Brain microvascular endothelial cell (primary cell): ENCODE measurements around the gene RABGEF1.
"Not testable (repeated sequence)": the region's sequence is repeated elsewhere in the genome, so short reads cannot be mapped to it uniquely, and the experiment has no call there.

Experiments
- DNase-seq: peaks from one replicate; pipeline ENCODE4 v3.0.0-alpha.2; 2020
- H3K27ac ChIP-seq: fragments of 250-450 bp; sonication (Bioruptor Pico); 2 replicates; pipeline ENCODE4 v1.5.1; 2020; ENCODE audit warnings: mild to moderate bottlenecking, moderate library complexity
- H3K27me3 ChIP-seq: fragments of 250-450 bp; sonication (Bioruptor Pico); replicated peaks from 2 replicates; pipeline ENCODE4 v1.5.1; 2020; ENCODE audit warnings: mild to moderate bottlenecking
- H3K36me3 ChIP-seq: fragments of 250-450 bp; sonication (Bioruptor Pico); replicated peaks from 2 replicates; pipeline ENCODE4 v1.5.1; 2020; ENCODE audit warnings: mild to moderate bottlenecking
- H3K4me3 ChIP-seq: 2 replicates; pipeline ENCODE4 v1.5.1; 2011; ENCODE audit warnings: low read depth, mild to moderate bottlenecking, control low read depth, low read length, moderate library complexity
- CTCF ChIP-seq: IDR thresholded peaks from 2 replicates; pipeline ENCODE4 v1.5.1; 2011; ENCODE audit warnings: low read depth, mild to moderate bottlenecking, moderate library complexity, low read length, control low read depth, inconsistent platforms; ENCODE audit errors: missing control alignments
- in situ Hi-C: cut with HindIII; loops from 2 replicates; pipeline ENCODE4 v1.10.0; 2017; ENCODE audit warnings: low sequenced_read_pairs, low pct_ligation_motif_present

The RABGEF1 gene

GRCh38 chr7:66754541-66754940, 14.0 kb downstream of the RABGEF1 start:
- H3K27ac ChIP-seq: no peak overlapping the region
- TF ChIP-seq CTCF: no peak
- no peaks in the 10 kb centered on the region for H3K36me3 ChIP-seq
- H3K4me3 ChIP-seq: no peak overlapping the region
- H3K27me3 ChIP-seq: no peaks in the 10 kb centered on the region
- in situ Hi-C loops: no loop called here
- DNase-seq: no peak

GRCh38 chr7:66755059-66755458, 14.5 kb downstream of the RABGEF1 start:
- DNase-seq, H3K36me3 ChIP-seq, H3K27ac ChIP-seq, in situ Hi-C loops, H3K27me3 ChIP-seq, H3K4me3 ChIP-seq: not testable (repeated sequence)

- in situ Hi-C loops, H3K4me3 ChIP-seq, H3K36me3 ChIP-seq, DNase-seq, H3K27me3 ChIP-seq, H3K27ac ChIP-seq: not testable (repeated sequence)
These were observed 15.7 kb downstream of the RABGEF1 start for GRCh38 chr7:66756227-66756626.

- Histone ChIP-seq H3K27ac (no peak overlapping the region), H3K36me3 (no peaks in the 10 kb centered on the region), H3K27me3 (no peaks in the 10 kb centered on the region), H3K4me3 (no peak overlapping the region)
- no peak for DNase-seq
- in situ Hi-C loops: no loop called here
- TF ChIP-seq CTCF: no peak
These were observed 16.4 kb downstream of the RABGEF1 start for GRCh38 chr7:66756889-66757288.

GRCh38 chr7:66757939-66758338, 17.4 kb downstream of the RABGEF1 start:
- H3K27me3 ChIP-seq: no peaks in the 10 kb centered on the region
- no peak for DNase-seq
- no peak overlapping the region for H3K4me3 ChIP-seq
- TF ChIP-seq CTCF: no peak
- no peak overlapping the region for H3K27ac ChIP-seq
- no peaks in the 10 kb centered on the region for H3K36me3 ChIP-seq
- in situ Hi-C loops: no loop called here

- TF ChIP-seq CTCF: no peak
- in situ Hi-C loops: no loop called here
- peak; percentile 9 for DNase-seq
- no peaks in the 10 kb centered on the region for H3K27me3 ChIP-seq
- no peak overlapping the region for H3K27ac ChIP-seq
- H3K36me3 ChIP-seq: no peaks in the 10 kb centered on the region
- H3K4me3 ChIP-seq: no peak overlapping the region
These were observed 18.6 kb downstream of the RABGEF1 start for GRCh38 chr7:66758950-66759628.

- H3K36me3 ChIP-seq, in situ Hi-C loops, H3K27me3 ChIP-seq, H3K27ac ChIP-seq, DNase-seq, H3K4me3 ChIP-seq: not testable (repeated sequence)
These were observed 22.6 kb downstream of the RABGEF1 start for GRCh38 chr7:66763183-66763582.

GRCh38 chr7:66763633-66764355, 23.3 kb downstream of the RABGEF1 start:
- in situ Hi-C loops, H3K27ac ChIP-seq, H3K4me3 ChIP-seq, H3K36me3 ChIP-seq, H3K27me3 ChIP-seq: not testable (repeated sequence)
- peak; percentile 71 for DNase-seq

- H3K36me3 ChIP-seq, H3K4me3 ChIP-seq, in situ Hi-C loops, H3K27ac ChIP-seq, H3K27me3 ChIP-seq, DNase-seq: not testable (repeated sequence)
These were observed 24.4 kb downstream of the RABGEF1 start for GRCh38 chr7:66764905-66765304.

- H3K36me3 ChIP-seq, in situ Hi-C loops, H3K27ac ChIP-seq, H3K27me3 ChIP-seq, H3K4me3 ChIP-seq, DNase-seq: not testable (repeated sequence)
These were observed 24.9 kb downstream of the RABGEF1 start for GRCh38 chr7:66765322-66766025.
